Measurements from ENCODE around the gene RNF32.

Gene RNF32

DNA sequence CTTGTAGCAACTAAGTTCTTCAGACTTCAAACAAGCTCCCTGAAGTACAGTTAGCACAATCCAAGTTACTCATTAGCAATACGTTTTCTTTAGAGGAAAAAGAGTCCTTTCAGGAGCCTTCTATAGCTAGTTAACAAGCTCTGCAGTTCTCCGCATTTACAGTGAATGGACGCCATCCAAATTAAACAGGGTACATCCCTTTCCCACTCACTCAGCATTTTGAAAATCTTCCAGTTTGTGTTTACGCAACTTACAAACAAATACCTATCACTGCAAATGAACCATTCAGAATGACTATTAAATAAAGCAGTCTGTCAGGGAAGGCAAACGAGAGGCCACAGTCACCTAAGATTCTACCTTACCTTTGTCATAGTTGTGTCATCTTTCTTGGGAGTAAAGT is 84.5 kb downstream of the RNF32 start:
- no peak overlapping the region for H3K4me3 ChIP-seq
- no peak overlapping the region for H3K27ac ChIP-seq
- DNase-seq (ENCODE audit: low spot score): no peak
- TF ChIP-seq, protein P1, sequence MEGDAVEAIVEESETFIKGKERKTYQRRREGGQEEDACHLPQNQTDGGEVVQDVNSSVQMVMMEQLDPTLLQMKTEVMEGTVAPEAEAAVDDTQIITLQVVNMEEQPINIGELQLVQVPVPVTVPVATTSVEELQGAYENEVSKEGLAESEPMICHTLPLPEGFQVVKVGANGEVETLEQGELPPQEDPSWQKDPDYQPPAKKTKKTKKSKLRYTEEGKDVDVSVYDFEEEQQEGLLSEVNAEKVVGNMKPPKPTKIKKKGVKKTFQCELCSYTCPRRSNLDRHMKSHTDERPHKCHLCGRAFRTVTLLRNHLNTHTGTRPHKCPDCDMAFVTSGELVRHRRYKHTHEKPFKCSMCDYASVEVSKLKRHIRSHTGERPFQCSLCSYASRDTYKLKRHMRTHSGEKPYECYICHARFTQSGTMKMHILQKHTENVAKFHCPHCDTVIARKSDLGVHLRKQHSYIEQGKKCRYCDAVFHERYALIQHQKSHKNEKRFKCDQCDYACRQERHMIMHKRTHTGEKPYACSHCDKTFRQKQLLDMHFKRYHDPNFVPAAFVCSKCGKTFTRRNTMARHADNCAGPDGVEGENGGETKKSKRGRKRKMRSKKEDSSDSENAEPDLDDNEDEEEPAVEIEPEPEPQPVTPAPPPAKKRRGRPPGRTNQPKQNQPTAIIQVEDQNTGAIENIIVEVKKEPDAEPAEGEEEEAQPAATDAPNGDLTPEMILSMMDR (IDR thresholded peaks at IDR 0.05): no peak

DNA sequence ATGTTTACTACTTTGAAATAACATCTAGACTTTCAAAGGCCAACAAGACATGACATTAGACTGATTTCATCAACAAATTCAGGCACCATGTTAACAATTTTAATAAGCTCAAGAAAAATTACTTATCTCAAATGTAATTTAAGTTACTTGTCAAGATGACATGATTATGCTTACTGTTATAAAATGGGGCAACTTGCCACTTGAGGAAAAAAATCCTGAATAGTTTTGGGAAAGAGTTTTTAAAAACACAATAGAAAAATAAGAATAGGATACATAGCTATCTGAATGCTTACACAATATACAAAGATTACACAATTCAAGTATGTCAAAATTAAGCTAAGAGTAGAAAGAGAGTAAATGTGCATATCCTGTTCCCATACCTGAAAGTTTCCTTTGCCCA is 85.4 kb downstream of the RNF32 start:
- TF ChIP-seq, protein P1 (IDR thresholded peaks at IDR 0.05): no peak
- Histone ChIP-seq H3K4me3 (no peak overlapping the region), H3K27ac (no peak overlapping the region)
- DNase-seq (ENCODE audit: low spot score): no peak
